PC-3 (cell line): ENCODE measurements around the gene UBE2S. TPM values are rescaled to one million over a fixed set of nuclear protein-coding genes. Genes with fewer than 3 reads are reported as not detected.

Experiments
- total RNA-seq: library from RNA; depleted of rRNA; stranded (reverse); fragments of >200 nt; gene quantifications from 2 replicates; pipeline ENCODE4 v1.2.3, GENCODE V29; 2014; rRNA removed

Gene UBE2S
- total RNA-seq, 1 experiment from 2014 or later = 2,245 TPM

Other genes with a start within 250 kb of the UBE2S start
- 30.0 and 45.7 TPM in 2 replicates for gene DNAAF3, start 241.2 kb downstream of the UBE2S start, total RNA-seq
- gene SYT5, start 227.5 kb downstream of the UBE2S start, total RNA-seq = 0.40 and 2.5 TPM in 2 replicates
- gene PTPRH, start 198.3 kb downstream of the UBE2S start, total RNA-seq = 8.1 and 10.9 TPM in 2 replicates
- 11.1 and 11.8 TPM in 2 replicates for gene TMEM86B, start 179.0 kb downstream of the UBE2S start, total RNA-seq
- 159 and 221 TPM in 2 replicates for gene PPP6R1, start 148.8 kb downstream of the UBE2S start, total RNA-seq
- gene HSPBP1, start 127.7 kb downstream of the UBE2S start, total RNA-seq = 122 and 148 TPM in 2 replicates
- 5.1 and 8.7 TPM in 2 replicates for gene BRSK1, start 123.8 kb downstream of the UBE2S start, total RNA-seq
- gene TMEM150B, start 82.4 kb downstream of the UBE2S start, total RNA-seq = not detected in 2 replicates
- 21.9 and 36.6 TPM in 2 replicates for gene KMT5C, start 67.9 kb downstream of the UBE2S start, total RNA-seq
- 0.80 and 2.4 TPM in 2 replicates for gene COX6B2, start 53.1 kb downstream of the UBE2S start, total RNA-seq
- not detected in 2 replicates for gene GARIN5B, start 44.5 kb downstream of the UBE2S start, total RNA-seq
- 7.5 and 10.7 TPM in 2 replicates for gene IL11, start 37.3 kb downstream of the UBE2S start, total RNA-seq
- gene TMEM190, start 31.0 kb downstream of the UBE2S start, total RNA-seq = not detected in 2 replicates
- 22.1 and 22.8 TPM in 2 replicates for gene TMEM238, start 23.5 kb downstream of the UBE2S start, total RNA-seq
- gene RPL28, start 21.9 kb downstream of the UBE2S start, total RNA-seq = 550 and 836 TPM in 2 replicates
- not detected in 2 replicates for gene SHISA7, start 35.5 kb upstream of the UBE2S start, total RNA-seq
- gene ISOC2, start 53.9 kb upstream of the UBE2S start, total RNA-seq = 251 and 270 TPM in 2 replicates
- gene C19orf85, start 57.0 kb upstream of the UBE2S start, total RNA-seq = not detected in 2 replicates
- 11.8 and 24.2 TPM in 2 replicates for gene ZNF628, start 68.8 kb upstream of the UBE2S start, total RNA-seq
- gene NAT14, start 77.4 kb upstream of the UBE2S start, total RNA-seq = 17.5 and 21.0 TPM in 2 replicates
- 0.17 TPM in 1 of 2 replicates, not detected in the other for gene SSC5D, start 80.6 kb upstream of the UBE2S start, total RNA-seq
- gene SBK2, start 129.3 kb upstream of the UBE2S start, total RNA-seq = not detected in 2 replicates
- gene SBK3, start 137.8 kb upstream of the UBE2S start, total RNA-seq = 0.46 TPM in 1 of 2 replicates, not detected in the other
- 13.5 and 26.1 TPM in 2 replicates for gene ZNF579, start 173.1 kb upstream of the UBE2S start, total RNA-seq
- 11.6 and 11.7 TPM in 2 replicates for gene FIZ1, start 191.7 kb upstream of the UBE2S start, total RNA-seq
- 27.7 and 33.1 TPM in 2 replicates for gene ZNF524, start 192.5 kb upstream of the UBE2S start, total RNA-seq
- gene ZNF865, start 197.9 kb upstream of the UBE2S start, total RNA-seq = 5.5 and 8.2 TPM in 2 replicates
- 9.0 and 18.0 TPM in 2 replicates for gene ZNF784, start 216.8 kb upstream of the UBE2S start, total RNA-seq
- 15.2 and 23.9 TPM in 2 replicates for gene ZNF580, start 233.2 kb upstream of the UBE2S start, total RNA-seq
- 25.6 and 37.5 TPM in 2 replicates for gene ZNF581, start 235.9 kb upstream of the UBE2S start, total RNA-seq
- 36.0 and 41.4 TPM in 2 replicates for gene CCDC106, start 240.4 kb upstream of the UBE2S start, total RNA-seq
- 343 and 360 TPM in 2 replicates for gene U2AF2, start 247.2 kb upstream of the UBE2S start, total RNA-seq